ENCODE measurements around the gene C16orf74.

C16orf74 gene

GRCh38 chr16:85738923-85739715, 11.8 kb downstream of the C16orf74 start:
- ATAC-seq = no peak
- TF ChIP-seq BACH2 (CRISPR knock-in tag; IDR thresholded peaks at IDR 0.05; ENCODE audit: borderline replicate concordance) (no peak), RARB (CRISPR knock-in tag; IDR thresholded peaks at IDR 0.05) (no peak), ESRRG (CRISPR knock-in tag; IDR thresholded peaks at IDR 0.05) (no peak), GLIS3 (CRISPR knock-in tag; IDR thresholded peaks at IDR 0.05) (no peak), OSR1 (CRISPR knock-in tag; IDR thresholded peaks at IDR 0.05) (no peak), TSHZ2 (CRISPR knock-in tag; IDR thresholded peaks at IDR 0.05) (no peak), ARNTL (CRISPR knock-in tag; IDR thresholded peaks at IDR 0.05; ENCODE audit: borderline replicate concordance, low read depth) (no peak), TCF4 (CRISPR knock-in tag; IDR thresholded peaks at IDR 0.05; ENCODE audit: borderline replicate concordance) (no peak), ZC3H10 (CRISPR knock-in tag; IDR thresholded peaks at IDR 0.05) (no peak), ZNF70 (CRISPR knock-in tag; IDR thresholded peaks at IDR 0.05) (no peak), TOX (CRISPR knock-in tag; IDR thresholded peaks at IDR 0.05; ENCODE audit: borderline replicate concordance) (no peak), SNAI2 (CRISPR knock-in tag; IDR thresholded peaks at IDR 0.05) (no peak), PPARA (CRISPR knock-in tag; IDR thresholded peaks at IDR 0.05; ENCODE audit: borderline replicate concordance) (no peak), CSDC2 (CRISPR knock-in tag; IDR thresholded peaks at IDR 0.05) (no peak), ZNF8 (CRISPR knock-in tag; IDR thresholded peaks at IDR 0.05) (no peak), ZNF565 (CRISPR knock-in tag; conservative IDR thresholded peaks at IDR 0.05; ENCODE audit: low read depth) (no peak)
- TF ChIP-seq, protein P1, sequence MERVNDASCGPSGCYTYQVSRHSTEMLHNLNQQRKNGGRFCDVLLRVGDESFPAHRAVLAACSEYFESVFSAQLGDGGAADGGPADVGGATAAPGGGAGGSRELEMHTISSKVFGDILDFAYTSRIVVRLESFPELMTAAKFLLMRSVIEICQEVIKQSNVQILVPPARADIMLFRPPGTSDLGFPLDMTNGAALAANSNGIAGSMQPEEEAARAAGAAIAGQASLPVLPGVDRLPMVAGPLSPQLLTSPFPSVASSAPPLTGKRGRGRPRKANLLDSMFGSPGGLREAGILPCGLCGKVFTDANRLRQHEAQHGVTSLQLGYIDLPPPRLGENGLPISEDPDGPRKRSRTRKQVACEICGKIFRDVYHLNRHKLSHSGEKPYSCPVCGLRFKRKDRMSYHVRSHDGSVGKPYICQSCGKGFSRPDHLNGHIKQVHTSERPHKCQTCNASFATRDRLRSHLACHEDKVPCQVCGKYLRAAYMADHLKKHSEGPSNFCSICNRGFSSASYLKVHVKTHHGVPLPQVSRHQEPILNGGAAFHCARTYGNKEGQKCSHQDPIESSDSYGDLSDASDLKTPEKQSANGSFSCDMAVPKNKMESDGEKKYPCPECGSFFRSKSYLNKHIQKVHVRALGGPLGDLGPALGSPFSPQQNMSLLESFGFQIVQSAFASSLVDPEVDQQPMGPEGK (CRISPR knock-in tag; IDR thresholded peaks at IDR 0.05; ENCODE audit: borderline replicate concordance) = no peak
- TF ChIP-seq, protein P2, sequence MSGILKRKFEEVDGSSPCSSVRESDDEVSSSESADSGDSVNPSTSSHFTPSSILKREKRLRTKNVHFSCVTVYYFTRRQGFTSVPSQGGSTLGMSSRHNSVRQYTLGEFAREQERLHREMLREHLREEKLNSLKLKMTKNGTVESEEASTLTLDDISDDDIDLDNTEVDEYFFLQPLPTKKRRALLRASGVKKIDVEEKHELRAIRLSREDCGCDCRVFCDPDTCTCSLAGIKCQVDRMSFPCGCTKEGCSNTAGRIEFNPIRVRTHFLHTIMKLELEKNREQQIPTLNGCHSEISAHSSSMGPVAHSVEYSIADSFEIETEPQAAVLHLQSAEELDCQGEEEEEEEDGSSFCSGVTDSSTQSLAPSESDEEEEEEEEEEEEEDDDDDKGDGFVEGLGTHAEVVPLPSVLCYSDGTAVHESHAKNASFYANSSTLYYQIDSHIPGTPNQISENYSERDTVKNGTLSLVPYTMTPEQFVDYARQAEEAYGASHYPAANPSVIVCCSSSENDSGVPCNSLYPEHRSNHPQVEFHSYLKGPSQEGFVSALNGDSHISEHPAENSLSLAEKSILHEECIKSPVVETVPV (CRISPR knock-in tag; IDR thresholded peaks at IDR 0.05) = no peak
- TF ChIP-seq, protein P3, sequence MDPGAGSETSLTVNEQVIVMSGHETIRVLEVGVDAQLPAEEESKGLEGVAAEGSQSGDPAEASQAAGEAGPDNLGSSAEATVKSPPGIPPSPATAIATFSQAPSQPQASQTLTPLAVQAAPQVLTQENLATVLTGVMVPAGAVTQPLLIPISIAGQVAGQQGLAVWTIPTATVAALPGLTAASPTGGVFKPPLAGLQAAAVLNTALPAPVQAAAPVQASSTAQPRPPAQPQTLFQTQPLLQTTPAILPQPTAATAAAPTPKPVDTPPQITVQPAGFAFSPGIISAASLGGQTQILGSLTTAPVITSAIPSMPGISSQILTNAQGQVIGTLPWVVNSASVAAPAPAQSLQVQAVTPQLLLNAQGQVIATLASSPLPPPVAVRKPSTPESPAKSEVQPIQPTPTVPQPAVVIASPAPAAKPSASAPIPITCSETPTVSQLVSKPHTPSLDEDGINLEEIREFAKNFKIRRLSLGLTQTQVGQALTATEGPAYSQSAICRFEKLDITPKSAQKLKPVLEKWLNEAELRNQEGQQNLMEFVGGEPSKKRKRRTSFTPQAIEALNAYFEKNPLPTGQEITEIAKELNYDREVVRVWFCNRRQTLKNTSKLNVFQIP (CRISPR knock-in tag; IDR thresholded peaks at IDR 0.05; ENCODE audit: borderline replicate concordance, low read depth) = no peak

DNA sequence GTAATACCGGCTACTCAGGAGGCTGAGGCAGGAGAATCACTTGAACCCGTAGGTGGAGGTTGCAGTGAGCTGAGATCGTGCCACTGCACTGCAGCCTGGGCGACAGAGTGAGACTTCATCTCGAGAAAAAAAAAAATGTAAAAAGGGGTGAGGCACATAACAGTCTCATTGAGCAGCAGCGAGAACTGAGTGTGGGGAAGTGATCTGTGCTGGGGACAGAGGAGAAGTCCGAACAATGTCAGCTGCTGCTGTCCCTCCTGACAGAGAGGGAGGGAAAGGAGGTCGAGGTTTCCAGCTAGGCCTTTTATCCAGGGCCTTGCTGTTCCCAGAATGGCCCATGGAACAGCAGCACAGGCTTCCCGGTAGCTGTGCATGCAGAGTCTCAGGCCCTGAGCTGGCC, 14.0 kb downstream of the C16orf74 start:
- TF ChIP-seq BACH2 (CRISPR knock-in tag; IDR thresholded peaks at IDR 0.05; ENCODE audit: borderline replicate concordance) (no peak), ZFP3 (CRISPR knock-in tag; IDR thresholded peaks at IDR 0.05) (no peak), ISL1 (CRISPR knock-in tag; IDR thresholded peaks at IDR 0.05) (no peak), CSDC2 (CRISPR knock-in tag; IDR thresholded peaks at IDR 0.05) (no peak), PPARA (CRISPR knock-in tag; IDR thresholded peaks at IDR 0.05; ENCODE audit: borderline replicate concordance) (no peak), OSR1 (CRISPR knock-in tag; IDR thresholded peaks at IDR 0.05) (no peak), TCF4 (CRISPR knock-in tag; IDR thresholded peaks at IDR 0.05; ENCODE audit: borderline replicate concordance) (no peak)
- no peak for ATAC-seq

DNA sequence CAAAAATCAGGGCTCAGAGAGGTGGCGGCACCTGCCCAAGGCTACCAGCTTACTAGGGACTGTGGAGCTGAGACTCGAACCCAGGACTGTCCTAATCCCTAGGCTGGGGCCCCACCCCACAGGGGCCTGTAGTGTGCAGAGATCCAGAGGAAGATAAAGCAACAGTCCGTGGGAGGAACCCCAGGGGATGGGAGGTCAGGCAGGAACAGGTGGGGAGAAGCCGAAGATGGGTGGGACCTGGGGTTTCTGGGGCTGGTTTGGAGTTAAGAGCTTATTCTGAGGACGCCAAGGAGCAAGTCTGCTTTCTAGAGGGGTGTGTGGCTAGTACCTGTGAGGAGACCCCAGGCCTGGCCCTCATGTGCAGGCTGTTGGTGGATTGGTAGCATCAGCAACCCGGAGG, 14.9 kb downstream of the C16orf74 start:
- ATAC-seq = no peak
- no peak for TF ChIP-seq ZNF565 (CRISPR knock-in tag; conservative IDR thresholded peaks at IDR 0.05; ENCODE audit: low read depth)
- TF ChIP-seq, protein P3 (CRISPR knock-in tag; IDR thresholded peaks at IDR 0.05; ENCODE audit: borderline replicate concordance, low read depth) = no peak
